Measurements from ENCODE around the gene CCDC93. TPM values are rescaled to one million over a fixed set of nuclear protein-coding genes. Genes with fewer than 3 reads are reported as not detected.
"Not testable (repeated sequence)": the region's sequence is repeated elsewhere in the genome, so short reads cannot be mapped to it uniquely, and the experiment has no call there.

The CCDC93 gene
- total RNA-seq, 2 experiments from 2014 or later: 22.9 to 25.5 TPM

- no peaks in the 10 kb centered on the region for H3K27me3 Mint-ChIP-seq
- no peak for DNase-seq
- no peak overlapping the region for H3K27ac Mint-ChIP-seq
- H3K9me3 Mint-ChIP-seq: no peaks in the 10 kb centered on the region
- no peak overlapping the region for H3K4me3 Mint-ChIP-seq
- no peaks in the 10 kb centered on the region for H3K4me1 Mint-ChIP-seq
- H3K36me3 Mint-ChIP-seq: peaks cover 50% of the 10 kb centered on the region
Measured at GRCh38 chr2:117936871-117937428, 76.9 kb downstream of the CCDC93 start.

DNA sequence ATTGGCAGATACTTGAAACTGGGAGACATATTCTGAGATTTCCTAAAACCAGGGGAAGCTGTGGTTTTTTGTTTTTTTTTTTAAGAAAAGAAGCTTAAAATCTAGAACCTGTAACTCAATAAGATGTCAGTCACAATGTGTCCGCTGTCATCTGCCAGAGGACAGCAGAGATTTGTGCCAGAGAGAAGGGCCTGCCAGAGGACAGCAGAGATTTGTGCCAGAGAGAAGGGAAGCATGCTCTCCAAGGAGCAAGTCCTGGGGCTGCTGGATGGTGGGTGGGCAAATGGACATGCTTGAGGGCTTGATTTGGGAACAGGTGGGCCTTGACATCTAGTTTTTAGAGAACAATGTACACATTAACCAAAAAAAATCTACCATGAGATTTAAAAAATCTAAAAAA lies 77.9 kb downstream of the CCDC93 start:
- peaks cover 56% of the 10 kb centered on the region for H3K36me3 Mint-ChIP-seq
- H3K9me3 Mint-ChIP-seq: no peaks in the 10 kb centered on the region
- H3K27ac Mint-ChIP-seq: no peak overlapping the region
- no peaks in the 10 kb centered on the region for H3K27me3 Mint-ChIP-seq
- no peaks in the 10 kb centered on the region for H3K4me1 Mint-ChIP-seq
- DNase-seq: no peak
- H3K4me3 Mint-ChIP-seq: no peak overlapping the region

DNA sequence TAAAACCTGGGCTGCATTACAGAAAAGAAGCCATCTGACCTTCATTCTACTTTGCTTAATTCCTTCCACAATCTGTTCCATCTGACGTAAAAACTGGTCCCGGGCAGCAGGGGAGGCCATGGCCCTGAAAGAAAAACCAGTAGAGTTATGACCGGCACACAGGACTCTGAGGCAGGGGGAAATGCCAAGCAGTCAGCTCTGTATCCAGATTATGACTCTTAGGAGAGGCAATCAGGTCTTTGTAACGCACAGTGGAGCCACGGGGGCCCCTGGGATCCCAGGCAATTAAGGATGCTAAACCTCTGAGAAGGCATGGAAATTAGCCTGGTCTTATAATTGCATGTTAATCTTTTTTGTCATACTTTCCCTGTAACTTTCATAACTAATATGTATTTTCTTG lies 78.4 kb downstream of the CCDC93 start:
- H3K4me1 Mint-ChIP-seq: no peaks in the 10 kb centered on the region
- peaks cover 59% of the 10 kb centered on the region for H3K36me3 Mint-ChIP-seq
- H3K27ac Mint-ChIP-seq: no peak overlapping the region
- DNase-seq: no peak
- no peaks in the 10 kb centered on the region for H3K9me3 Mint-ChIP-seq
- no peak overlapping the region for H3K4me3 Mint-ChIP-seq
- no peaks in the 10 kb centered on the region for H3K27me3 Mint-ChIP-seq

DNA sequence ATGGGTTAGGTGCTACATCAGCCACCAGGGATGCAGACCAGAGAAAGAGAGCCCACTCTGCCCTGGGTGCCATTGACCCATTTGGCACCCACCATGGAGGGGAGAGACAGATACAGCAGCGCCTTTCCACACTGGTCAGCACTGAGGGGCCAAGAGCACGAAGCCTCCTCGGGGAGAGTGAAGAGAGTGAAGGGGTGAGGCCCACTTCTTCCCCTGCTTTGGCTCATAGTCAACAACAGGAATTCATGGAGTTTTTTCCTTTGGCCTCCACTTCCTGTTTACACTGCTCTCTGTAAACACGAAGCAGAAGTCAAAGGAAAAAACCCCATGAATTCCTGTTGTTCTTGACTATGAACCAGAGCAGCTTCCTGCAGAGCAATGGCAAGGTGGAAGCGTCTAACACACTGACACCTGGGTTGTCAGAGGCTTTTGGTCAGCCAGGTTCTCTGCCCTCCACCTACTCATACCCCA lies 80.0 kb downstream of the CCDC93 start:
- Mint-ChIP-seq H3K4me1 (no peaks in the 10 kb centered on the region), H3K9me3 (peaks cover 3% of the 10 kb centered on the region), H3K27me3 (no peaks in the 10 kb centered on the region), H3K4me3 (no peak overlapping the region), H3K27ac (no peak overlapping the region), H3K36me3 (peaks cover 64% of the 10 kb centered on the region)
- DNase-seq: no peak

GRCh38 chr2:117931978-117932377 lies 81.9 kb downstream of the CCDC93 start:
- Mint-ChIP-seq H3K9me3 (peaks cover 7% of the 10 kb centered on the region), H3K4me1 (no peaks in the 10 kb centered on the region), H3K4me3 (no peak overlapping the region), H3K27ac (no peak overlapping the region), H3K36me3 (peaks cover 80% of the 10 kb centered on the region), H3K27me3 (no peaks in the 10 kb centered on the region)
- no peak for DNase-seq

- Mint-ChIP-seq H3K9me3 (peaks cover 7% of the 10 kb centered on the region), H3K4me1 (no peaks in the 10 kb centered on the region), H3K4me3 (no peak overlapping the region), H3K36me3 (peaks cover 82% of the 10 kb centered on the region), H3K27ac (no peak overlapping the region), H3K27me3 (no peaks in the 10 kb centered on the region)
- no peak for DNase-seq
Measured at GRCh38 chr2:117931266-117931665, 82.6 kb downstream of the CCDC93 start.

DNA sequence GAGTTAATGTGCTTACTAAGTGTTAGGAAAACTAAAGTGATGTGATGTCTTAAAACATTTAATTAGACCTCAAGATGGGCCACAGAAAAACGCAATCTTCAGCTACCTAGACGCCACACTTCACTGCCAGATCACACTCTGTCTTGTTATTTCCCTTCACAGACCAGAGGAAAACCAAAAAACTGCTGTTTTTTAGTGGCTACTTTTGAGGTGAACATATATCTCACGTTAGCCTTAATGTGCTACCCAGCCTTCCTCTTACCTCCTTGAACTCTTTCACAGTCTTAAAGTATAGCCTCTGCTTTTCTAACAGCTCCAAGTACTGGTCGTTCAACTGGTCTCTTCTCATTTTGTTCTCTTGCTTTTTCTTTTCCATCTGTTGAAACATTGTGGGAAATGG lies 83.1 kb downstream of the CCDC93 start:
- no peak for DNase-seq
- peaks cover 83% of the 10 kb centered on the region for H3K36me3 Mint-ChIP-seq
- H3K4me3 Mint-ChIP-seq: no peak overlapping the region
- H3K27me3 Mint-ChIP-seq: no peaks in the 10 kb centered on the region
- peaks cover 7% of the 10 kb centered on the region for H3K9me3 Mint-ChIP-seq
- H3K4me1 Mint-ChIP-seq: no peaks in the 10 kb centered on the region
- H3K27ac Mint-ChIP-seq: no peak overlapping the region

DNA sequence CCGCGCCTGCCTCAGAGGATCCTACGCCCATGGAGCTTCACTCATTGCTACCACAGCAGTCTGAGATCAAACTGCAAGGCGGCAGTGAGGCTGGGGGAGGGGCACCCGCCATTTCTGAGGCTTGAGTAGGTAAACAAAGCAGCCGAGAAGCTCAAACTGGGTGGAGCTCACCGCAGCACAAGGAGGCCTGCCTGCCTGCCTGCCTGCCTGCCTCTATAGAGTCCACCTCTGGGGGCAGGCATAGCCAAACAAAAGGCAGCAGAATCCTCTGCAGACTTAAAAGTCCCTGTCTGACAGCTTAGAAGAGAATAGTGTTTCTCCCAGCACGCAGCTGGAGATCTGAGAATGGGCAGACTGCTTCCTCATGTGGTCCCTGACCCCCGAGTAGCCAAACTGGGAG lies 90.4 kb downstream of the CCDC93 start:
- H3K36me3 Mint-ChIP-seq: peaks cover 86% of the 10 kb centered on the region
- H3K27me3 Mint-ChIP-seq, H3K27ac Mint-ChIP-seq, H3K9me3 Mint-ChIP-seq, H3K4me3 Mint-ChIP-seq, DNase-seq, H3K4me1 Mint-ChIP-seq: not testable (repeated sequence)

DNA sequence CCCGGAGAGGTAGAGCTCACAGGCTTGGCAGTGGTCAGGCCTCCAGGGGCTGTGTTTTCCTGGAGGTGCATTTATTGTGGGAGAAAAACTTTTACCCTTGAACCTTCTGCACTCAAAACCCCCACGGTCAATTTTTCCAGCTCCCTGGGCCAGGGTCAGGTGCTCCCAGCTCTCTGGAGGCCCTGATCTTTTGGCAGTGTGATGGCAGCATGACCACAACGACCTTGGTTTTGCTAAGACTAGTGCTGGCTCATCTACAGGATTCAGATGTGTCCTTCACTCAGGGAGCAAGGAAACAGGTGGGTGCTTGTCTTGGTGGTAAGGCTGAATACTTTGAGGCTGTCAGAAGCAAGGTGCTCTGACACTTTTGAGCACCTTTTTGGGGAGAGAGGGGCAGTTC lies 92.3 kb downstream of the CCDC93 start:
- Mint-ChIP-seq H3K27me3 (no peaks in the 10 kb centered on the region), H3K4me3 (no peak overlapping the region), H3K9me3 (no peaks in the 10 kb centered on the region), H3K36me3 (peaks cover 86% of the 10 kb centered on the region), H3K4me1 (no peaks in the 10 kb centered on the region), H3K27ac (no peak overlapping the region)
- no peak for DNase-seq

- H3K36me3 Mint-ChIP-seq: peaks cover 82% of the 10 kb centered on the region
Measured at GRCh38 chr2:117918608-117919007, 95.3 kb downstream of the CCDC93 start.

DNA sequence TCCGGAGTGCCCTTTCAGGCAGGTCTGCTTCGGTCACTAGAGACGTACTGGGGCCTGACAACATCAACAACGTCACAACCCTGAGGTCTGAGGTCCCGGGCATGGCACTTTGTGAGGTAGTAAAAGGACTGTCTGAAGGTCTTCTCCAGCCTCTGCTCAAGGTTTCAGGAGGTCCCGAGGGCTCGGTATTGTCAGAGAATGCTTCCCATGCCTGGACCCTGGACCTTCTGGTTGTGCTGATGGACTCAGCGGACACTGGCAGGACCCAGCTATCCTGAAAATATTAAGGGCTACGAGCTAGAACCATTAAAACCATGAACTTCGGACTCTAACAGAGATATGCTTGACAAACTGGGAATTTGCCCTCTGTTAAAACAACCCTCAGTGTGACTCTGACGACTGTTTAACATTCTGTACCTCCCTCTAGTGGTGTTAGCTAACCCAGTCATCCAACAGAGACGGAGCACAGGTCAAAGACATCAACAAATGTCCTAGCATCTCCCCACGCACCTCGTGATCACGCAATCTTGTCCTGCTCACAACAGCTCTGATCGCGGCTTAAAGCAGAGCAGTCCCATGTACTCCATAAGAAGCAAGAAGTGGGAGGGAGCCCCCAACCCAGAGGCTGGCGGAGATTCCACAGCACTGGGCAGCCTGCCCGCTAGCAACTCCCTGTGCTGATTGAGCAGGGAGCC lies 96.5 kb downstream of the CCDC93 start:
- Mint-ChIP-seq H3K36me3 (peaks cover 83% of the 10 kb centered on the region), H3K27me3 (no peaks in the 10 kb centered on the region), H3K4me1 (no peaks in the 10 kb centered on the region), H3K4me3 (no peak overlapping the region), H3K27ac (no peak overlapping the region), H3K9me3 (peaks cover 11% of the 10 kb centered on the region)
- DNase-seq: no peak

More at GRCh38 chr2:117918608-117919007, 95.3 kb downstream of the CCDC93 start:
- Mint-ChIP-seq H3K27me3 (no peaks in the 10 kb centered on the region), H3K4me3 (no peak overlapping the region), H3K27ac (peak overlapping the region; percentile 12), H3K4me1 (no peaks in the 10 kb centered on the region), H3K9me3 (peaks cover 7% of the 10 kb centered on the region)
- no peak for DNase-seq

DNA sequence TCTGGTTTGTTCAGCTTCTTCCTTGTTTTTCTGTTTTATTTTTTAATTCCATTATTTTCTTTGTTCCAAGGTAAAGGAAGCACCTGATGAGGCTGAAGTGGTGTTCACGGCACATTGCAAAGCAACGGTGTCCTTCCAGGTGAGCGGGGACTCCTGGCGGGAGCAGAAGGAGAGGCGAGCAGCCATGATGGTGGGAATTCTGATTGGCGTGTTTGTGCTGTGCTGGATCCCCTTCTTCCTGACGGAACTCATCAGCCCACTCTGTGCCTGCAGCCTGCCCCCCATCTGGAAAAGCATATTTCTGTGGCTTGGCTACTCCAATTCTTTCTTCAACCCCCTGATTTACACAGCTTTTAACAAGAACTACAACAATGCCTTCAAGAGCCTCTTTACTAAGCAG lies 110.9 kb downstream of the CCDC93 start:
- no peak overlapping the region for H3K4me3 Mint-ChIP-seq
- H3K36me3 Mint-ChIP-seq: no peaks in the 10 kb centered on the region
- H3K9me3 Mint-ChIP-seq: peaks cover 16% of the 10 kb centered on the region
- H3K27ac Mint-ChIP-seq: no peak overlapping the region
- DNase-seq: no peak
- no peaks in the 10 kb centered on the region for H3K4me1 Mint-ChIP-seq
- peaks cover 3% of the 10 kb centered on the region for H3K27me3 Mint-ChIP-seq

DNA sequence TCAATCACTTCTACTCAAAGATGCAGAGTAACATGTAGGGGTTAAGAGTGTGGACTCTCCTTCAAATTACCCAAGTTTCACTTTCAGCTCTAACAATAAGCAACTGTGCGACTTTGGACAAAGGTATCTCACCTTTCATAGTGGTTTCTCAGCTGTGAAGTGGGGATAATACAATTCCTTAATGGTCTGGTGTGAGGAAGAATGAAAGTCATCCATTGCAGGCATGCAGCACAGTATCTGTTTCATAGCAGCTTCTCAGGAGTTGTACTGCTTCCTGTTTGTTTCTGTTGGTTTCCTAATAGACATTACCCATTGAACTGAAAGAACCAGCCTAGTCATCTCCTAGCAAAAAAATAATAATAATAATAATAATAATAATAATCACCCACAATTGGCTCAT lies 125.0 kb downstream of the CCDC93 start:
- H3K9me3 Mint-ChIP-seq: peaks cover 6% of the 10 kb centered on the region
- no peak overlapping the region for H3K27ac Mint-ChIP-seq
- H3K36me3 Mint-ChIP-seq: no peaks in the 10 kb centered on the region
- no peak for DNase-seq
- H3K4me3 Mint-ChIP-seq: no peak overlapping the region
- peaks cover 12% of the 10 kb centered on the region for H3K27me3 Mint-ChIP-seq
- no peaks in the 10 kb centered on the region for H3K4me1 Mint-ChIP-seq

DNA sequence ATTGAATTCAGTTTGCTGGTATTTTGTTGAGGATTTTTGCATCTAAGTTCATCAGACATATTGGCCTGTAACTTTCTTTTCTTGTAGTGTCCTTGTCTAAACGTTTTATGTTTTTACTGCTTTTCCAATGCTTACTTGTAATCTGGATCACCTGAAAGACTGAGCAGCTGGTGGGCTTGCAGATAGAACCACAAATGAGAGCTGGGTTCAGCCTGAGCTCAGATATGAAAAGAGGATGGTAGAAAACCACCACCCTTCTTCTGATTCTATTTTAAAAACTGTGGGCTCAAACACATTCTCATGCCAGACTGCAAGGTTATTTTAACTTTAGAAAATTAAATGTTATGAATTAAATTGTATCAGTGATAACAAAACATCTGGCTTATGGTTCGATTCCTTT lies 128.6 kb downstream of the CCDC93 start:
- no peaks in the 10 kb centered on the region for H3K4me1 Mint-ChIP-seq

DNA sequence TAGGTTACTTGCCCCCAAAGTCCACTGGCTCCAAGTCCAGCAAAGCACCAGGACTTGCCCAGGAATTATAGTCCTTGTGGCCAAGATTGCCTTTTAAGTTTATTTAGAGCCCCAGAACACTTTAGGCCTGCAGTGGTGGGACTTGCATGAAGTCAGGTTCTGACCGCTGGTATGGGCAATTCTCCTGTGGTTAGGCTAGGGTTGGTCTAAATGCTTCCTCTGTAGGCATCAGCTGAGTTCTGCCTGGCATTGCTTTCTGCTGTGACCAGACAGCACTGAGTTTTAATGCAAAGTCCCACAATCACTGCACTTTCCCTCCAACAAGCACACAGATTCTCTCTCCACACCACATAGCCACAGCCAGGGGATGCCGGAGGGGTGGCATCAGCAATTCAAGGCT lies 134.9 kb downstream of the CCDC93 start:
- Mint-ChIP-seq H3K27ac (no peak overlapping the region), H3K4me3 (no peak overlapping the region), H3K36me3 (peaks cover 1% of the 10 kb centered on the region), H3K4me1 (no peaks in the 10 kb centered on the region), H3K27me3 (peaks cover 44% of the 10 kb centered on the region), H3K9me3 (peaks cover 7% of the 10 kb centered on the region)
- DNase-seq: no peak

More for the DNA sequence above, 128.6 kb downstream of the CCDC93 start:
- H3K4me3 Mint-ChIP-seq: no peak overlapping the region
- H3K27ac Mint-ChIP-seq: no peak overlapping the region
- peaks cover 24% of the 10 kb centered on the region for H3K27me3 Mint-ChIP-seq
- peaks cover 1% of the 10 kb centered on the region for H3K36me3 Mint-ChIP-seq
- DNase-seq: no peak
- H3K9me3 Mint-ChIP-seq: peaks cover 12% of the 10 kb centered on the region

GRCh38 chr2:117875786-117876185 lies 138.1 kb downstream of the CCDC93 start:
- Mint-ChIP-seq H3K27ac (no peak overlapping the region), H3K9me3 (no peaks in the 10 kb centered on the region)

More at GRCh38 chr2:117875786-117876185, 138.1 kb downstream of the CCDC93 start:
- Mint-ChIP-seq H3K4me3 (no peak overlapping the region), H3K36me3 (no peaks in the 10 kb centered on the region), H3K27me3 (peaks cover 40% of the 10 kb centered on the region), H3K4me1 (no peaks in the 10 kb centered on the region)
- DNase-seq: no peak

Measured in activated naive CD8-positive, alpha-beta T cell treated with anti-CD3 and anti-CD28 coated beads for 36 hours (primary cell).